Muscle layer of duodenum (tissue), 2 donors: ENCODE data around the gene CACNA1B.
"Not testable (repeated sequence)": the region's sequence is repeated elsewhere in the genome, so short reads cannot be mapped to it uniquely, and the experiment has no call there.

Experiments
- H3K27ac ChIP-seq: one replicate; pipeline ENCODE4 v1.7.0; 2013; ENCODE audit warnings: mild to moderate bottlenecking, low read length
- H3K27me3 ChIP-seq: one replicate; pipeline ENCODE4 v1.7.0; 2013; ENCODE audit warnings: low read depth, mild to moderate bottlenecking, control low read depth, low read length
- H3K36me3 ChIP-seq, 2 donors: one replicate each; pipeline ENCODE4 v1.7.0; 2013; ENCODE audit warnings: low read length in 2 of 2, control low read depth in 1 of 2, mild to moderate bottlenecking in 1 of 2; ENCODE audit not compliant: insufficient read depth in 2 of 2, control insufficient read depth in 1 of 2
- H3K4me1 ChIP-seq, 2 donors: one replicate each; pipeline ENCODE4 v1.7.0; 2013; ENCODE audit warnings: low read length in 2 of 2, mild to moderate bottlenecking in 2 of 2, control low read depth in 1 of 2, moderate library complexity in 1 of 2; ENCODE audit not compliant: insufficient read depth in 2 of 2, control insufficient read depth in 1 of 2
- H3K4me3 ChIP-seq, 2 donors: one replicate each; pipeline ENCODE4 v1.7.0; 2013; ENCODE audit warnings: low read length in 2 of 2, low read depth in 1 of 2, mild to moderate bottlenecking in 1 of 2
- H3K9me3 ChIP-seq, 2 donors: one replicate each; pipeline ENCODE4 v1.7.0; 2013; ENCODE audit warnings: low read length in 2 of 2, control low read depth in 1 of 2, mild to moderate bottlenecking in 1 of 2; ENCODE audit not compliant: control insufficient read depth in 1 of 2
- donor health status: healthy.

The CACNA1B gene

GRCh38 chr9:138122676-138123075 is 245.1 kb downstream of the CACNA1B start:
- Histone ChIP-seq H3K27me3 (no peaks in the 10 kb centered on the region), H3K4me3 (no peak overlapping the region), H3K27ac (no peak overlapping the region), H3K36me3 (no peaks in the 10 kb centered on the region), H3K9me3 (no peaks in the 10 kb centered on the region), H3K4me1 (no peaks in the 10 kb centered on the region)

- no peaks in the 10 kb centered on the region for H3K27me3 ChIP-seq
- no peaks in the 10 kb centered on the region for H3K36me3 ChIP-seq
- no peaks in the 10 kb centered on the region for H3K4me1 ChIP-seq
- no peak overlapping the region for H3K27ac ChIP-seq
- no peaks in the 10 kb centered on the region for H3K9me3 ChIP-seq
- no peak overlapping the region for H3K4me3 ChIP-seq
Observed at GRCh38 chr9:138123086-138123485, 245.5 kb downstream of the CACNA1B start.

DNA sequence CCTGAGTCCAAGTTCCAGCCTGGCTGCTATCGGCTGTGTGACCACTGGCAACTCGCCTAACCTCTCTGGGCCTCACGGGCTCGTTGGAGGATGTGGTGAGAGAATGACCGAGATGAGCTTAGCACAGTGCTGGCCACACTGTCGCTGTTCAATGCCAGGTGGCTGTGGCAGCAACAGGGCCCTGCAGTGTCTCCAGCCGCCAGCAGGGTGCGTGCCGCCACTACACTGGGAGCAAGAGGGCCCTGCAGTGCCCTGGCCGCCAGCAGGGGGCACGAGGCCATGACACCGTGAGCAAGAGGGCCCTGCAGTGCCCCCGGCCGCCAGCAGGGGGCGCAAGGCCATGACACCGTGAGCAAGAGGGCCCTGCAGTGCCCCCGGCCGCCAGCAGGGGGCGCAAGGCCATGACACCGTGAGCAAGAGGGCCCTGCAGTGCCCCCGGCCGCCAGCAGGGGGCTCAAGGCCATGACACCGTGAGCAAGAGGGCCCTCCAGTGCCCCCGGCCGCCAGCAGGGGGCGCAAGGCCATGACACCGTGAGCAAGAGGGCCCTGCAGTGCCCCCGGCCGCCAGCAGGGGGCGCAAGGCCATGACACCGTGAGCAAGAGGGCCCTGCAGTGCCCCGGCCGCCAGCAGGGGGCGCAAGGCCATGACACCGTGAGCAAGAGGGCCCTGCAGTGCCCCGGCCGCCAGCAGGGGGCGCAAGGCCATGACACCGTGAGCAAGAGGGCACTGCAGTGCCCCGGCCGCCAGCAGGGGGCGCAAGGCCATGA is 248.7 kb downstream of the CACNA1B start:
- H3K4me3 ChIP-seq, H3K36me3 ChIP-seq, H3K27ac ChIP-seq, H3K4me1 ChIP-seq, H3K27me3 ChIP-seq, H3K9me3 ChIP-seq: not testable (repeated sequence)

GRCh38 chr9:138126858-138127584 is 249.4 kb downstream of the CACNA1B start:
- H3K27ac ChIP-seq, H3K4me1 ChIP-seq, H3K36me3 ChIP-seq: not testable (repeated sequence)

GRCh38 chr9:138128027-138128426 is 250.4 kb downstream of the CACNA1B start:
- not testable (repeated sequence) for H3K4me1 ChIP-seq, H3K9me3 ChIP-seq, H3K27ac ChIP-seq, H3K36me3 ChIP-seq, H3K27me3 ChIP-seq, H3K4me3 ChIP-seq

More at GRCh38 chr9:138126858-138127584, 249.4 kb downstream of the CACNA1B start:
- not testable (repeated sequence) for H3K9me3 ChIP-seq, H3K4me3 ChIP-seq, H3K27me3 ChIP-seq

GRCh38 chr9:138129318-138129717 is 251.7 kb downstream of the CACNA1B start:
- H3K9me3 ChIP-seq, H3K27ac ChIP-seq, H3K4me3 ChIP-seq: not testable (repeated sequence)

GRCh38 chr9:138132946-138133705 is 255.5 kb downstream of the CACNA1B start:
- H3K27ac ChIP-seq, H3K4me3 ChIP-seq, H3K9me3 ChIP-seq, H3K4me1 ChIP-seq, H3K36me3 ChIP-seq, H3K27me3 ChIP-seq: not testable (repeated sequence)

More at GRCh38 chr9:138129318-138129717, 251.7 kb downstream of the CACNA1B start:
- not testable (repeated sequence) for H3K4me1 ChIP-seq, H3K27me3 ChIP-seq, H3K36me3 ChIP-seq

GRCh38 chr9:138134581-138134980 is 257.0 kb downstream of the CACNA1B start:
- not testable (repeated sequence) for H3K4me1 ChIP-seq, H3K4me3 ChIP-seq, H3K9me3 ChIP-seq, H3K27ac ChIP-seq, H3K27me3 ChIP-seq, H3K36me3 ChIP-seq

- H3K27me3 ChIP-seq: not testable (repeated sequence)
Observed at GRCh38 chr9:138139096-138139495, 261.5 kb downstream of the CACNA1B start.

DNA sequence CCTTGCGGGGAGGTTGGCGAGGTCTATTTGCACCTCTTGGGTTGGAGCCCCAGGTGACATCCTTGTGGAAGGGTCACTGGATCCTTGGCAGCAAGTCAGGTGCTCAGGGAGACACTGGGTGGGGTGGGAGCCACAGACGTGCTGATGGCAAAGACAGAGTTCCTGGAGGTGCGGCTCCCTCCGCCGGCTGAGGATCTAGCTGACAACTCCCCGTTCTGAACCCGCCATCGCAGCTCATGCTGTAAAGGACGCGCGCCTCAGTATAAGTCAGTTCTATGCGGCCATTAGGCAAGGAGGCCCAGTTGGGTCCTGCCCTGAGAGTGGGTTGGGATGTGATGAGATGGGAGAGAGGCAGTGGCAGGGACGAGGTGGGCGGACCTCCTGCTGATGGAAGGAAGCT is 263.4 kb downstream of the CACNA1B start:
- not testable (repeated sequence) for H3K4me1 ChIP-seq, H3K36me3 ChIP-seq, H3K4me3 ChIP-seq, H3K27me3 ChIP-seq, H3K27ac ChIP-seq, H3K9me3 ChIP-seq

More at GRCh38 chr9:138139096-138139495, 261.5 kb downstream of the CACNA1B start:
- H3K4me3 ChIP-seq, H3K36me3 ChIP-seq, H3K4me1 ChIP-seq, H3K9me3 ChIP-seq, H3K27ac ChIP-seq: not testable (repeated sequence)

DNA sequence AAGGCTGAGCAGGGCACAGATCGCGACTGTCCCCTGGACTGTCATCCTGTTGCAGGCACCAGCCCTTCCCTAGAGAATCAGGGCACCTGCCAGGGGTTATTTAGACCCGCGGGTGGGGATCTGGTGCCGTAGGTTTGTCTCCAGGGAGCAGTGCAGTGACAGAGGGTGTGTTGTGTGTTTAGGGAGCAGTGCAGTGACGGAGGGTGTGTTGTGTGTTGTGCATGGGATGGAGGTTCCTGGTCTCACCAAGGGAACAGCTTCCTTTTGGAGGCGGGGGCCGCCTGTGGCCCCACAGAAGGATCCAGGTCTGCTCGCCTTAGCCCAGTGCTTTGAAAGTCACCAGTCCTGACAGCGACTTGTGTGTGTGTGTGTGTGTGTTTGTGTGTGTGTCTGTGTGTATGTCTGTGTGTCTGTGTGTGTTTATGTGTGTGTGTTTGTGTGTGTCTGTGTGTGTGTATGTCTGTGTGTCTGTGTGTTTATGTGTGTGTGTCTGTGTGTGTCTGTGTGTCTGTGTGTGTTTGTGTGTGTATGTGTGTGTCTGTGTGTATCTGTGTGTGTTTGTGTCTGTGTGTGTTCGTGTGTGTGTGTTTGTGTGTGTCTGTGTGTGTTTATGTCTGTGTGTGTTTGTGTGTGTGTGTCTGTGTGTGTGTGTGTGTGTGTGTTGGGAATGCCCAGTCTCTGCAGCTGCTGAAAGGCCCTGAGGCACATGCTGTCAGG is 265.1 kb downstream of the CACNA1B start:
- not testable (repeated sequence) for H3K4me1 ChIP-seq, H3K9me3 ChIP-seq, H3K27ac ChIP-seq, H3K27me3 ChIP-seq, H3K4me3 ChIP-seq, H3K36me3 ChIP-seq
